UCSD-AML1 (cell line): Measurements from ENCODE around the gene HEATR5A.
"Not testable (repeated sequence)": the region's sequence is repeated elsewhere in the genome, so short reads cannot be mapped to it uniquely, and the experiment has no call there.

ENCODE experiments used
- DNase-seq: peaks from one replicate; lab custom pipeline; 2025; ENCODE audit not compliant: unreplicated experiment; lab: John Stamatoyannopoulos, UW

HEATR5A gene

GRCh38 chr14:31259040-31259435, 161.3 kb downstream of the HEATR5A start:
- DNase-seq, result not testable (repeated sequence)

- DNase-seq, result no peak
Measured at GRCh38 chr14:31258427-31259039, 161.8 kb downstream of the HEATR5A start.

- DNase-seq, result not testable (repeated sequence)
Measured at GRCh38 chr14:31257554-31258426, 162.6 kb downstream of the HEATR5A start.

- no peak for DNase-seq
Measured at GRCh38 chr14:31257244-31257553, 163.2 kb downstream of the HEATR5A start.

GRCh38 chr14:31256534-31257243, 163.7 kb downstream of the HEATR5A start:
- no peak for DNase-seq

DNA sequence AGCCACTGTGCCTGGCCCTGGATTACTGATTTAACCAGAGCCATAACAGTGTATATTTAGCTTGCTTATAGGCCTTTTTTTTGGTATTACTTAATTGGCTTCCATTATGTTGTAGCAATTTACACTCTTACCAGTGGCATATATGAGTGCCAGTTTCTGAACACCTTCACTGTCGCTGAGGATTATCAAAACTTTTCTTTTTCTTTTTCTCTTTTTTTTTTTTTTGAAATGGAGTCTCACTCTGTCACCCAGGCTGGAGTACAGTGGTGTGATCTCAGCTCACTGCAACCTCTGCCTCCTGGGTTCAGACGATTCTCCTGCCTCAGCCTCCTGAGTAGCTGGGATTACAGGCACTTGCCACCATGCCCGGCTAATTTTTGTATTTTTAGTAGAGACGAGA, 164.4 kb downstream of the HEATR5A start:
- not testable (repeated sequence) for DNase-seq

DNA sequence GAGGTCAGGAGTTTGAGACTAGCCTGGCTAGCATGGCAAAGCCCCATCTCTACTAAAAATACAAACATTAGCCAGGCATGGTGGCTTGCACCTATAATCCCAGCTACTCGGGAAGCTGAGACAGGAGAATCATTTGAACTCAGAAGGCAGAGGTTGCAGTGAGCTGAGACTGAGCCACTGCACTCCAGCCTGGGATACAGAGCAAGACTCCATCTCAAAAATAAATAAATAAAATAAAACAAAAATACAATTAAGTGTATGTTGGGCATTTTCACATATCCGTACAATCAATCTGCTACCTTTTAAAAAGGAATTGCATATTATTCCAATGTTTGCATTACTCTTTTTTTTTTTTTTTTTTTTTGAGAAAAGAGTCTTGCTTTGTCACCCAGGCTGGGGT, 165.1 kb downstream of the HEATR5A start:
- no peak for DNase-seq

- DNase-seq, result no peak
Measured at GRCh38 chr14:31253746-31254471, 166.4 kb downstream of the HEATR5A start.

DNA sequence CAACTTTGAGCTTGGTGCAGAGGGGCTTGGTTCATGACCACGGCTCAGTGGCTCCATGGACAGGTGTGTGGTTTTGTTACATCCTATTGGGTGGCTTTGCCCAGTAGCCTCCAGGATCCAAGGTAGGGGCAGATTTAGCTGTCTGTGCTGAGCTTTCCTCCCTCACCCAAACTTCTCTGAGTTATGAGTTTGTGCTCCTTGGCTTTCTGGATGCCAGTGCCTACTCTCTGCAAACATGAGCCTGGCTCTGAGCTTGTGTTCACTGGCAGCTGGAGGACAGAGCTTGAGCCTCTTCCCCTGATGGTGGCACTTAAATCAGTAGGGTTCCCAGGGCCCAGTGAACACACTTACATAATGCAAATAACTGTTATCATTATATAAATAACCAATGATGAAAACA, 167.5 kb downstream of the HEATR5A start:
- DNase-seq, result no peak

GRCh38 chr14:31251028-31251958, 169.1 kb downstream of the HEATR5A start:
- DNase-seq, result no peak

DNA sequence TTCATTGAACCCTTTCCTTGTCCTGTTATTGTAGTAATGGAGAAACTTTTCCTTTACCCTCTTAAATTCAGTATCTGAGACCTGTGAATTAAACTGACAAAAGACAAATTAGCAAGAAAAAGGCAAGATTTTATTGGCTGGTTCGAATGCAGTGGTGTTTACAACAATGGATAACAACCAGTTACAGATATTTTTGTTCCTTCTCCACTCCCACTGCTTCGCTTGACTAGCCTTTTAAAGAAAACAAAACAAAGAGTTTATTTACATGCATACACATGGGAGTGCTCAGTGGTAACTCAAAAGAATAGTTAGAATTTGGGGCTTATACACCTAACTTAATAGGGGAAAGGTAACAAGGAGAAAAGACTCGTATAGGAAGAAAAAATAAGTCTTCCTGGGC, 175.7 kb downstream of the HEATR5A start:
- no peak for DNase-seq

DNA sequence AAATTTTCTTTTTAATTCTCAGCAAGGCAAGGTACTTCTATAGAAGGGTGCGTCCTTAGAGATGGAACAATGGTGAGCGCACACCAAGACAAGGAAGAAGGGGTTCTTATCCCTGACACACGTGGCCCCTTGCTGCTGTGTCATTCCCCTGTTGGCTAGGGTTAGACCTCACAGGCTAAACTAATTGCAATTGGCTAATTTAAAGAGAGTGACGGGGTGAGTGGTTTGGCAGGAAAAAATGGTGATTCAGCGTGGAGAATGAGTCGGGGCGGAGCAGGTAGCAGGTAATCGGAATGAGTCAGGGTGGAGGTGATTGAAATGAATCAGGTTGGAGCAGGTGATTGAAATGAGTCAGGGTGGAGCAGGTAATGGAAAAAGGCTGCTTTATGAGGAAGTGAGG, 176.5 kb downstream of the HEATR5A start:
- DNase-seq, result no peak

DNA sequence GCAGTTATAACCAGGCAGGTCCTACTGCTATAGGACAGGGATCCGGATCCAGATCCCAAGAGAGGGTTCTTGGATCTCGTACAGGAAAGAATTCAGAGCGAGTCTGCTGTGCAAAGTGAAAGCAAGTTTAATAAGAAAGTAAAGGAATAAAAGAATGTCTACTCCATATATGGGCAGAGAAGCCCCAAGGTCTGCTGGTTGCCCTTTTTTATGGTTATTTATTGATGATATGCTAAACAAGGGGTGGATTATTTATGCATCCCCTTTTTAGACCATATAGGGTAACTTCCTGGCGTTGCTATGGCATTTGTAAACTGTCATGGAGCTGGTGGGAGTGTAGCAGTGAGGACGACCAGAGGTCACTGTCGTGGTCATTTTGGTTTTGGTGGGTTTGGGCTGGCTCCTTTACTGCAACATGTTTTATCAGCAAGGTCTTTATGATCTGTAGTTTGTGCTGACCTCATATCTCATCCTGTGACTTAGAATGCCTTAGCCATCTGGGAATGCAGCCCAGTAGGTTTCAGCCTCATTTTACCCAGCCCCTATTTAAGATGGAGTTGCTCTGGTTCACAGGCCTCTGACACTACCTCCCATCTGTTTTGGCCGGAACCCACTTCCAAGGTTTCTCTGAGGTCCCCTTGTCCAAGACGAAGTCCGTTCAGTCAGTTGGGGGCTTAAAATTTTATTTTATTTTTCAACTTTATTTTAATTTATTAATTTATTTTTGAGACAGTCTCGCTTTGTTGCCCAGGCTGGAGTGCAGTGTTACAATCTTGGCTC, 178.0 kb downstream of the HEATR5A start:
- DNase-seq, result not testable (repeated sequence)
